ENCODE results near the gene MMP8.

GRCh38 chr11:102685338-102685737, 39.4 kb downstream of the MMP8 start:
- no peak for TF ChIP-seq REST (IDR thresholded peaks at IDR 0.05; ENCODE audit: low read depth)
- TF ChIP-seq ZBTB33 (IDR thresholded peaks at IDR 0.05; ENCODE audit: extremely low read depth, insufficient replicate concordance, low read length) = no peak
- no peak for TF ChIP-seq EZH2 (IDR thresholded peaks at IDR 0.05)
- TF ChIP-seq RAD21 (IDR thresholded peaks at IDR 0.05; ENCODE audit: low read depth) = no peak
- no peak for TF ChIP-seq CTCF (IDR thresholded peaks at IDR 0.05 in 2 of 3, conservative IDR thresholded peaks at IDR 0.05 in 1 of 3; ENCODE audit: borderline replicate concordance in 1 of 3, insufficient read depth in 1 of 3, low read depth in 2 of 3, low read length in 2 of 3)
- TF ChIP-seq ZNF274 (IDR thresholded peaks at IDR 0.05; ENCODE audit: low read depth, low read length) = no peak
- no peak for TF ChIP-seq YY1 (IDR thresholded peaks at IDR 0.05; ENCODE audit: extremely low read depth, insufficient replicate concordance, low read depth, low read length)
- TF ChIP-seq MAX (IDR thresholded peaks at IDR 0.05) = no peak
- TF ChIP-seq POLR2AphosphoS5 (IDR thresholded peaks at IDR 0.05; ENCODE audit: low read depth, low read length) = no peak
- no peak for TF ChIP-seq SP1 (IDR thresholded peaks at IDR 0.05; ENCODE audit: low read depth)

Data from HCT116 (cell line).